GM12878 (cell line): ENCODE measurements around the gene STARD13. TPM values are rescaled to one million over a fixed set of nuclear protein-coding genes. Genes with fewer than 3 reads are reported as not detected.

Experiments
- CHD1 ChIP-seq: IDR thresholded peaks from 2 replicates; pipeline ENCODE4 v1.6.1; 2012; ENCODE audit warnings: low read depth, low read length, improper control_type of control experiment
- POLR2AphosphoS2 ChIP-seq: IDR thresholded peaks from 2 replicates; pipeline ENCODE4 v1.6.1; 2011; ENCODE audit warnings: low read depth, mild to moderate bottlenecking, low read length, improper control_type of control experiment, moderate library complexity
- SMAD5 ChIP-seq: IDR thresholded peaks from 2 replicates; pipeline ENCODE4 v1.6.1; 2016; ENCODE audit warnings: antibody characterized with exemption, low read depth
- polyA plus RNA-seq, 11 experiments: library from polyadenylated mRNA; depleted of rRNA in 4 of 11; unstranded in 6 of 11; stranded (reverse) in 5 of 11; fragments of >200 nt; fragmentation: Nextera tagmentation in 4 of 11; fragmentation: Illumina TruSeq in 1 of 11; extraction: Ambion mirVana in 4 of 11; extraction: Trizol in 1 of 11; gene quantifications; 1 replicate in 1 of 11; 2 replicates in 10 of 11; pipeline versions ENCODE4 v1.2.1 to v1.2.3, GENCODE V29; 2011 to 2016; ENCODE audit warnings: inconsistent platforms in 2 of 11, missing spikeins in 2 of 11, low read depth in 1 of 11
- total RNA-seq, 4 experiments: library from RNA; depleted of rRNA in 3 of 4; stranded (reverse); fragments of >200 nt in 3 of 4; fragmentation: Illumina TruSeq in 1 of 4; extraction: Trizol in 1 of 4; gene quantifications; 2 replicates each; pipeline versions ENCODE4 v1.2.1 to v1.2.3, GENCODE V29; 2013 to 2021
- TF ChIP-seq, protein P1 (sequence below): fragments of 150-350 bp; IDR thresholded peaks from 2 replicates; pipeline ENCODE4 v1.6.1; 2016; ENCODE audit warnings: low read depth, low read length
- TF ChIP-seq, protein P2 (sequence below): fragments of 450-650 bp; IDR thresholded peaks from 2 replicates; pipeline ENCODE4 v1.6.1; 2018; ENCODE audit warnings: mild to moderate bottlenecking, low read depth, moderate library complexity; ENCODE audit not compliant: partially characterized antibody

STARD13 gene
- total and polyA plus RNA-seq, 10 of the 15 experiments (the other 5 are each of a cell fraction or from before 2014, with no cell fraction given) = 4.0 to 41.6 (median 10.1) TPM

DNA sequence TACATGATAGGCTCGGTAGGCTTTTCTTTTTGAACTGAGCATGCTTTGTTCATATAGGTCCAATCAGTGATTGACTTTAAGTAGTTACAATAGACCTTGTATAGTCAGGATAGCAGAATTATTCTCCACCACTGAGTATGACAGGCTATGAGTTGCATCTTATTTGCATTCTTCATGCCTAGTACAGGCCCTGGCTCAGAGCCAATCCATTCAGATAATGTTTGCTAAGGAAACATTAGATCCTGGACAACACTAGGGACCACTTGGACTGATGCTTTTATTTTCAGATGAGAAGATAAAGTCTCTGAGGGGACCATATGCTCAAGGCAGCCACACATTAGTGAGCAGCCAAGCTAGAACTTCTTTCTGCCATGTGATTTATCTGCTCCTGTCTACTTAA, 135.4 kb downstream of the STARD13 start (continued):
- TF ChIP-seq, protein P1, sequence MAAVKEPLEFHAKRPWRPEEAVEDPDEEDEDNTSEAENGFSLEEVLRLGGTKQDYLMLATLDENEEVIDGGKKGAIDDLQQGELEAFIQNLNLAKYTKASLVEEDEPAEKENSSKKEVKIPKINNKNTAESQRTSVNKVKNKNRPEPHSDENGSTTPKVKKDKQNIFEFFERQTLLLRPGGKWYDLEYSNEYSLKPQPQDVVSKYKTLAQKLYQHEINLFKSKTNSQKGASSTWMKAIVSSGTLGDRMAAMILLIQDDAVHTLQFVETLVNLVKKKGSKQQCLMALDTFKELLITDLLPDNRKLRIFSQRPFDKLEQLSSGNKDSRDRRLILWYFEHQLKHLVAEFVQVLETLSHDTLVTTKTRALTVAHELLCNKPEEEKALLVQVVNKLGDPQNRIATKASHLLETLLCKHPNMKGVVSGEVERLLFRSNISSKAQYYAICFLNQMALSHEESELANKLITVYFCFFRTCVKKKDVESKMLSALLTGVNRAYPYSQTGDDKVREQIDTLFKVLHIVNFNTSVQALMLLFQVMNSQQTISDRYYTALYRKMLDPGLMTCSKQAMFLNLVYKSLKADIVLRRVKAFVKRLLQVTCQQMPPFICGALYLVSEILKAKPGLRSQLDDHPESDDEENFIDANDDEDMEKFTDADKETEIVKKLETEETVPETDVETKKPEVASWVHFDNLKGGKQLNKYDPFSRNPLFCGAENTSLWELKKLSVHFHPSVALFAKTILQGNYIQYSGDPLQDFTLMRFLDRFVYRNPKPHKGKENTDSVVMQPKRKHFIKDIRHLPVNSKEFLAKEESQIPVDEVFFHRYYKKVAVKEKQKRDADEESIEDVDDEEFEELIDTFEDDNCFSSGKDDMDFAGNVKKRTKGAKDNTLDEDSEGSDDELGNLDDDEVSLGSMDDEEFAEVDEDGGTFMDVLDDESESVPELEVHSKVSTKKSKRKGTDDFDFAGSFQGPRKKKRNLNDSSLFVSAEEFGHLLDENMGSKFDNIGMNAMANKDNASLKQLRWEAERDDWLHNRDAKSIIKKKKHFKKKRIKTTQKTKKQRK = no peak
- TF ChIP-seq CHD1 (no peak), SMAD5 (no peak), POLR2AphosphoS2 (no peak)
- TF ChIP-seq, protein P2, sequence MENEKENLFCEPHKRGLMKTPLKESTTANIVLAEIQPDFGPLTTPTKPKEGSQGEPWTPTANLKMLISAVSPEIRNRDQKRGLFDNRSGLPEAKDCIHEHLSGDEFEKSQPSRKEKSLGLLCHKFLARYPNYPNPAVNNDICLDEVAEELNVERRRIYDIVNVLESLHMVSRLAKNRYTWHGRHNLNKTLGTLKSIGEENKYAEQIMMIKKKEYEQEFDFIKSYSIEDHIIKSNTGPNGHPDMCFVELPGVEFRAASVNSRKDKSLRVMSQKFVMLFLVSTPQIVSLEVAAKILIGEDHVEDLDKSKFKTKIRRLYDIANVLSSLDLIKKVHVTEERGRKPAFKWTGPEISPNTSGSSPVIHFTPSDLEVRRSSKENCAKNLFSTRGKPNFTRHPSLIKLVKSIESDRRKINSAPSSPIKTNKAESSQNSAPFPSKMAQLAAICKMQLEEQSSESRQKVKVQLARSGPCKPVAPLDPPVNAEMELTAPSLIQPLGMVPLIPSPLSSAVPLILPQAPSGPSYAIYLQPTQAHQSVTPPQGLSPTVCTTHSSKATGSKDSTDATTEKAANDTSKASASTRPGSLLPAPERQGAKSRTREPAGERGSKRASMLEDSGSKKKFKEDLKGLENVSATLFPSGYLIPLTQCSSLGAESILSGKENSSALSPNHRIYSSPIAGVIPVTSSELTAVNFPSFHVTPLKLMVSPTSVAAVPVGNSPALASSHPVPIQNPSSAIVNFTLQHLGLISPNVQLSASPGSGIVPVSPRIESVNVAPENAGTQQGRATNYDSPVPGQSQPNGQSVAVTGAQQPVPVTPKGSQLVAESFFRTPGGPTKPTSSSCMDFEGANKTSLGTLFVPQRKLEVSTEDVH = no peak
